ENCODE results near the gene NEK3.
"Not testable (repeated sequence)": the region's sequence is repeated elsewhere in the genome, so short reads cannot be mapped to it uniquely, and the experiment has no call there.

Gene NEK3

DNA sequence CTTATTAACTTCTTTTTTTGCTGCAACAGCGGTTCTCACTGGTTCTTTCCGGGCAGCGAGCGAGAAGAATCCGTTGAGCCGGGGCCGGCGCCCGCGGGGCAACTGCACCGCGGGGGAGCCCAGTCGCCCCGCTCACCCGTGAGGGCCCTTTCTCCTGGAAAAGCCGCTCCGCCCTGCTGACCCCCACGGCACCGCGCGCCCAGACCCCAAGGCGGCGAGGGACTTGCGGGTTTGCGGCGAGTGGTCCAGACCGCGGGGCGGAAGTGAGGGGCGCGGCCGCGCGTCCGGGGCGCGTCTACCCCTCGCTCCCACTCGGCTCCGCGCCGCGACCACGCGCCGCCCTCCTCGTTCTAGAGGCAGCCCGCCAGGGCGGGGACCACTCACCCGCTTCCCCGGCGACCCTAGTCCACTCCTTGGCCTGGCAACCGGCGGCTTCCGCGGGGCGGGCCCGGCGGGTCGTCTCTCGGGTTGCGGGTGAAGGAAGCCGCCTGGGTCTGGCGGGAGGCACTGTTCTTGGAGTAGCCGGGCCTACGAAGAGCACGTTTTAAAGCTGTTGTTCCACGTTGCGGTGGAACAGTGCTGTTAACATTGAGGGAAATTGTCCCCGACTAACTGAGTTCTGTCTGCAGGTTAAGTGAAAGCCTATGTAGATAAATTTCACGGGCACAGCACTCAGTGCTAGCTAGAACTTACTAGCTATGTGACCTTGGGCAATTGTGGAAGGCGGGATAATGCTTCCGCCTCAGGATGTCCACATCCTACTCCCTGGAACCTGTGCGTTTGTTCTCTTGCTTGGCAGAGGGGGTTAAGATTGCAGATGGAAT is at the start of gene NEK3:
Gene NEK3, minus strand, starts transcription at position 439 of the 824 bp plus-strand sequence. CDS start 3,406 bp downstream, outside the sequence.
- peak; percentile 63 for DNase-seq (ENCODE audit: low read depth)
- peak within 1 kb of the TSS; percentile 69 for H3K4me3 ChIP-seq (replicated peaks; ENCODE audit: low read depth, low read length)
- TF ChIP-seq CTCF (IDR thresholded peaks at IDR 0.05; ENCODE audit: low read length, missing control alignments): no peak

DNA sequence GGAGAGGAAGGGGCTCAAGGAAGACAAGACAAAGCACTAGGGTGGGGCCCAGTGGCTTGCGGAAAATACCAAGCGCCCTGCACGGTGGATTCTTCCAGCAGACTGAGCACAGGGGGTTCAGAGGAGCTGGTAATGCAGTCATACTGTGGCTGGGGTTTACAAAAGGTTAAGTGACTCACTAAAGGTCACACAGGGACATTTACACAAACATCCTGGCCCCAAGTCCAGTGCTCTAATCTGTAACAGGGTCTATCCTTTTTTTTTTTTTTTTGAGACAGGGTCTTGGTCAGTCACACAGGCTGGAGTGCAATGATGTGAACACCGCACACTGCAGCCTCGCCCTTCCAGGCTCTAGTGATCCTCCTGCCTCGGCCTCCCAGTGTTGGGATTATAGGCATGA is 49.0 kb upstream of the NEK3 start:
- DNase-seq (ENCODE audit: low read depth); H3K4me3 ChIP-seq (replicated peaks; ENCODE audit: low read depth, low read length): not testable (repeated sequence)

DNA sequence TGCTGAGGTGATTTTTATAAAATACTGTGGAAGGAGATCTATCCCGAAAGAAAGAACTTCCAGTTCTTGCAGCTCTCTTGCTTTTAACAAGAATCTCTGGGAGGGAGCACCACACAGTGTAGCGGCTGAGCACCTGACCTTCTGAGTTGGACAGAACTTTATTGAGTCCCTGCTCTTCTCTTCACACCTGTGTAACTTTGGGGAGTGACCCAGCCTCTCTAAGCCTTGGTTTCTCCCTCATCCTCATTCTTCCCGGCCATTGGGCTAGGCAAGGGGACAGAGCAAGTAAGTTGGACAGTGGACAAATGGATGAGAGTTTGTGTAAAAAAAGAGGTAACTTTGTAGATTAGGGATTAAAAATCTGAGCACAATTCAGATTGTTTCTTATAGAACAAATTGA is 48.5 kb upstream of the NEK3 start:
- not testable (repeated sequence) for DNase-seq (ENCODE audit: low read depth); H3K4me3 ChIP-seq (replicated peaks; ENCODE audit: low read depth, low read length)

- not testable (repeated sequence) for H3K4me3 ChIP-seq (replicated peaks; ENCODE audit: low read depth, low read length); DNase-seq (ENCODE audit: low read depth)
Observed at GRCh38 chr13:52207337-52207736, 47.9 kb upstream of the NEK3 start.

- peak; percentile 10 for DNase-seq (ENCODE audit: low read depth)
- not testable (repeated sequence) for H3K4me3 ChIP-seq (replicated peaks; ENCODE audit: low read depth, low read length)
Observed at GRCh38 chr13:52204546-52204945, 45.1 kb upstream of the NEK3 start.

GRCh38 chr13:52203864-52204263 is 44.5 kb upstream of the NEK3 start:
- peak; percentile 91 for DNase-seq (ENCODE audit: low read depth)
- H3K4me3 ChIP-seq (replicated peaks; ENCODE audit: low read depth, low read length): not testable (repeated sequence)

DNA sequence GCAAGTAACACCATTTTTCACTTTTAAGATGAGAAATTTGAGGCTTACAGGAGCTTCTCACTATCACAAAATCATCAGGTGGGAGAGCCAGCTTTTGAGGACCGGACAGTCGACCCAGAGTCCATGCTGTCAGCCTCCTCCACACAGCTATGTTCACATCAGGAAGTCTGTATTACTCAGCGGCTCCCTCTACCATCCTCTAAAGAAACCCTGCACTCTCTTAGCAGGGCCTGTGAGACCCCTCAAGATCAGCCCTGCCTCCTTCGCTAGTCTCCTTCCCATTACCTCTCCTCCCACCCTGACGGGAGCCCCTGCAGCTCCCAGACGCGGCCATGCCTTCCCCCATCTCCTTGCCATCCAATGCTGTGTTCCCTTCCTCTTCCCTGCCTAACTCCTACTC is 43.1 kb upstream of the NEK3 start:
- not testable (repeated sequence) for DNase-seq (ENCODE audit: low read depth); H3K4me3 ChIP-seq (replicated peaks; ENCODE audit: low read depth, low read length)

DNA sequence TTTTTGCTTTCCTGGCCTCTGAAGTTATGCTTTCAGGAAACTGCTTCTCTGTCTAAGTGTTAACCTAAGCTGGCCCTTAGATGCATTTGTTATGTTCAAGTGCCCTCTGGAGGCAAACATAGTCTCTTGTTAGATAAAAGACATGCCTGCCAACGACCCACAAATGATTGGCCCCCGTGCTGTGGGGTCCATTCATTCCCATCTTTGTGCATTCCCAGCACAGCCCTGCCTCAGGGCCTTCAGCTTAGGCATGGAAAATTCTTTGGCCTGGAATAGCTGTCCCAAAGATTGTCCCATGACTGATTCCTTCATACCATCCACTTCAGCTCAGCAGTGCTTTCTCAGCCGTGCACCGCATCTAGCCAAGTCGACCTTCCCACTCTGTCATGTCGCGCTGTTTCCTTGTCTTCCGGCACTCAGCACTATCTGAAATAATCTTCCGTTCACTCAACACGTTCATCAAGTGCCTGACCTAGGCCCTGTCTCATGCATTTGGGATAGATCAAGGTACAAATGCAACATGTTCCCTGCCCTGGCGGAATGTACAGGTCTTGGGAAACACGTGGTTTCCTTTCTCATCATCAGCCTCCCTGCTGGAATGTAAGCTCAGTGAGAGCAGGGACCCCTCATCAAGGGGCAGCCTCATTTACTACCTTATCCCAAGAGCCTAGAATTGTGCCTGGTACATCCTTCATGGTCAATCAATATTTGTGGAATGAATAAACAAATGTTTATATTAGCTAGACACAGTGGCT is 42.2 kb upstream of the NEK3 start:
- not testable (repeated sequence) for H3K4me3 ChIP-seq (replicated peaks; ENCODE audit: low read depth, low read length)
- TF ChIP-seq CTCF (IDR thresholded peaks at IDR 0.05; ENCODE audit: low read length, missing control alignments): peak; percentile 34
- DNase-seq (ENCODE audit: low read depth): peak; percentile 80

GRCh38 chr13:52195401-52195837 is 36.0 kb upstream of the NEK3 start:
- TF ChIP-seq CTCF (IDR thresholded peaks at IDR 0.05; ENCODE audit: low read length, missing control alignments): no peak
- peak; percentile 80 for DNase-seq (ENCODE audit: low read depth)
- peak overlapping the region; percentile 88 for H3K4me3 ChIP-seq (replicated peaks; ENCODE audit: low read depth, low read length)

GRCh38 chr13:52194184-52194868 is 34.9 kb upstream of the NEK3 start:
- peak; percentile 0 for TF ChIP-seq CTCF (IDR thresholded peaks at IDR 0.05; ENCODE audit: low read length, missing control alignments)
- H3K4me3 ChIP-seq (replicated peaks; ENCODE audit: low read depth, low read length): peak overlapping the region; percentile 88
- DNase-seq (ENCODE audit: low read depth): peak; percentile 86

DNA sequence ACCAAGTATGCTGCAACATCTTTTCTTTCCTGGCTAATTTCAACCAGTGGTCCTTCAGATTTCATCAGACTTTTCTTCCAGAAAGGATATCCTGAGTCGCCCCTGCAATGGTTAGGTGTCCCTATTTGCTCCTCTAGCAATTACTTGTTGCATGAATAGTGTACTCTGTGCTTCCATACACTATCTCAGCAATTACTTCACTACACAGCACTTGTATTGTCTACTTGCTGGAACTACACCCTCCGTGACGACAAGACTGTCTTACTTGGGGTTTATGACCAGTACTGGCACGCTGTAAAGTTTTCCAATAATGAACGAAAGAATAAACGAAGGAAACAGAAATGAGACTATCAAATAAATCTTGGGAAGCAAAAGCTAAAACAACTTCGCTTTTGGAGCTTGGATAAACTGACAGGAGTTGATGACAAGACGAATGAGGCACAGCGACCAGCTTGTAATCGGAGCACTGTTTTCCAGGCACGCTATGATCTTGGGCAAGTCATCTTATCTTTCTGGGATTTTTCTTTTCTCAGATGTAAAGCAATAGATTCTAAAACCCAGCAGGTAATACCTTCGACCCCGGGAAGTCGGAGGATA is 34.3 kb upstream of the NEK3 start:
- DNase-seq (ENCODE audit: low read depth): peak; percentile 47

DNA sequence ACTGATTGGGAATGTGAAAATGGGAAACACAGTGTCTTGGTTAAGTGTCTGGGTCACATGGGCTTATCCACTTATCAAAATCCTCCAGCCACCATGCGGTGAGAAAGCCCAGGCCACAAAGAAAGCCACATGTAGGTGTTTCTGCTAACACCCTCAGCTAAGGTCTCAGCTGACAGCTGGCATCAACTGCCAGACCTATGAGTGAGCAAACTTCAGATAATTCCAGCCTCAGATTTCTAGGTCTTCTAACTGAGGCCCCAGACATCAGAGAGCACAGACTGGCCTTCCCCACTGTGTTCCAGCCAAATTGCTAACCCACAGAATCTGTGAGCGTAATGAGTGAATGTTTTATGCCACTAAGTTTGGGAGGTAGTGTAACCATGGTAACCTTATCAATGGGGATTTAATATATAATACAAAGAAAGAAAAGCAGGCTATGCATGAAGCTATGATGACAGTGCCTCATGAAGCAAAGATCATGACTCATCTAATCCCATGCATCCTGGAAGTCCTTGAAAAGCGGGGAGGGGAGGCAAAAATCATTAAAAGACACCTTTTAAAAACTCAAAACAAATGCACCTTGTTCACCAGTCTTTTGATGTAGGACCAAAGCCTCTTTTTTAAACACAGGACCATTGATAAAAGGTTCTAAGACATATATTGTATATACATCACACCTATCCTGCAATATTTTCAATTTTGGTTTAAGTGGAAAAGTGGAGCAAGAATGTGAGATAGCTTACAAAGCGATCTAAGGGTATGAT is 28.2 kb upstream of the NEK3 start:
- peak; percentile 65 for DNase-seq (ENCODE audit: low read depth)
- H3K4me3 ChIP-seq (replicated peaks; ENCODE audit: low read depth, low read length): not testable (repeated sequence)

More for the DNA sequence above, 34.3 kb upstream of the NEK3 start:
- peak overlapping the region; percentile 88 for H3K4me3 ChIP-seq (replicated peaks; ENCODE audit: low read depth, low read length)
